ENCODE data around the gene COG5. TPM values are rescaled to one million over a fixed set of nuclear protein-coding genes. Genes with fewer than 3 reads are reported as not detected.
"Not testable (repeated sequence)": the region's sequence is repeated elsewhere in the genome, so short reads cannot be mapped to it uniquely, and the experiment has no call there.

The COG5 gene
- total RNA-seq, 1 experiment from 2014 or later = 58.0 TPM

GRCh38 chr7:107228291-107228690, 335.4 kb downstream of the COG5 start:
- no peak for DNase-seq (ENCODE audit: low spot score)

GRCh38 chr7:107224374-107225223, 339.1 kb downstream of the COG5 start:
- DNase-seq (ENCODE audit: low spot score) = no peak

- DNase-seq (ENCODE audit: low spot score) = not testable (repeated sequence)
Measured at GRCh38 chr7:107220806-107221205, 342.9 kb downstream of the COG5 start.

GRCh38 chr7:107220356-107220755, 343.4 kb downstream of the COG5 start:
- DNase-seq (ENCODE audit: low spot score) = no peak

GRCh38 chr7:107219563-107220244, 344.0 kb downstream of the COG5 start:
- DNase-seq (ENCODE audit: low spot score) = no peak

- no peak for DNase-seq (ENCODE audit: low spot score)
Measured at GRCh38 chr7:107213945-107214344, 349.8 kb downstream of the COG5 start.

GRCh38 chr7:107213193-107213788, 350.4 kb downstream of the COG5 start:
- no peak for DNase-seq (ENCODE audit: low spot score)

GRCh38 chr7:107212725-107213124, 351.0 kb downstream of the COG5 start:
- no peak for DNase-seq (ENCODE audit: low spot score)

GRCh38 chr7:107210400-107210799, 353.3 kb downstream of the COG5 start:
- DNase-seq (ENCODE audit: low spot score) = no peak

- no peak for DNase-seq (ENCODE audit: low spot score)
Measured at GRCh38 chr7:107209565-107209964, 354.2 kb downstream of the COG5 start.

GRCh38 chr7:107208563-107208962, 355.2 kb downstream of the COG5 start:
- no peak for DNase-seq (ENCODE audit: low spot score)

- DNase-seq (ENCODE audit: low spot score) = no peak
Measured at GRCh38 chr7:107208024-107208521, 355.6 kb downstream of the COG5 start.

GRCh38 chr7:107207459-107207858, 356.3 kb downstream of the COG5 start:
- no peak for DNase-seq (ENCODE audit: low spot score)

- no peak for DNase-seq (ENCODE audit: low spot score)
Measured at GRCh38 chr7:107206706-107207105, 357.0 kb downstream of the COG5 start.

GRCh38 chr7:107206136-107206535, 357.6 kb downstream of the COG5 start:
- no peak for DNase-seq (ENCODE audit: low spot score)

- no peak for DNase-seq (ENCODE audit: low spot score)
Measured at GRCh38 chr7:107203607-107204006, 360.1 kb downstream of the COG5 start.

- peak; percentile 84 for DNase-seq (ENCODE audit: low spot score)
Measured at GRCh38 chr7:107201795-107202450, 361.8 kb downstream of the COG5 start.

- no peak for DNase-seq (ENCODE audit: low spot score)
Measured at GRCh38 chr7:107196834-107197610, 366.7 kb downstream of the COG5 start.

- no peak for DNase-seq (ENCODE audit: low spot score)
Measured at GRCh38 chr7:107194052-107194451, 369.7 kb downstream of the COG5 start.

GRCh38 chr7:107190090-107190489, 373.6 kb downstream of the COG5 start:
- no peak for DNase-seq (ENCODE audit: low spot score)

GRCh38 chr7:107187774-107188173, 375.9 kb downstream of the COG5 start:
- DNase-seq (ENCODE audit: low spot score) = no peak
